Adrenal gland (tissue), 12 donors: ENCODE results near the gene TPGS2. TPM values are rescaled to one million over a fixed set of nuclear protein-coding genes. Genes with fewer than 3 reads are reported as not detected.

Source experiments
- DNase-seq, 7 donors: peaks; one replicate each; pipeline ENCODE4 v3.0.0-alpha.2; 2019 to 2020
- H3K27ac ChIP-seq, 5 donors: fragments of 200-600 bp; sonication (generic) in 4 of 5; 1 replicate in 3 of 5; 2 replicates in 2 of 5; pipeline versions ENCODE4 v1.5.1 to v1.8.0; 2016 to 2020; ENCODE audit warnings: mild to moderate bottlenecking in 1 of 5
- H3K27me3 ChIP-seq: fragments of 200-600 bp; 2 replicates; pipeline ENCODE4 v1.8.0; 2021
- H3K36me3 ChIP-seq, 2 donors: fragments of 200-600 bp; replicated peaks in 1 of 2; 1 replicate in 1 of 2; 2 replicates in 1 of 2; pipeline versions ENCODE4 v1.5.1 to v1.8.0; 2018 to 2022
- H3K4me1 ChIP-seq, 2 donors: fragments of 200-600 bp; replicated peaks in 1 of 2; 1 replicate in 1 of 2; 2 replicates in 1 of 2; pipeline versions ENCODE4 v1.5.1 to v1.8.0; 2018 to 2021
- H3K4me3 ChIP-seq, 4 donors: fragments of 200-600 bp; sonication (generic) in 3 of 4; one replicate each; pipeline ENCODE4 v1.5.1; 2016 to 2018
- H3K9me3 ChIP-seq, 3 donors: fragments of 200-600 bp; sonication (generic) in 1 of 3; replicated peaks in 1 of 3; 1 replicate in 2 of 3; 2 replicates in 1 of 3; pipeline versions ENCODE4 v1.5.1 to v1.8.0; 2016 to 2021
- CTCF ChIP-seq, 6 experiments: fragments of 450-650 bp in 4 of 6; fragments of 200-600 bp in 2 of 6; sonication (generic) in 1 of 6; IDR thresholded peaks; 1 replicate in 5 of 6; 2 replicates in 1 of 6; pipeline versions ENCODE4 v1.5.1 to v1.8.0; 2016 to 2021; ENCODE audit warnings: antibody characterized with exemption in 6 of 6, mild to moderate bottlenecking in 2 of 6, moderate library complexity in 1 of 6
- POLR2A ChIP-seq, 2 donors: fragments of 450-650 bp; IDR thresholded peaks; one replicate each; pipeline ENCODE4 v1.6.1; 2017; ENCODE audit warnings: antibody characterized with exemption in 2 of 2, mild to moderate bottlenecking in 2 of 2, moderate library complexity in 1 of 2
- WGBS, 4 donors: extraction: QIAGEN DNeasy Blood & Tissue Kit in 2 of 4; methylation state at CpG; one replicate each; pipeline versions ENCODE4 v1.1.5 to v1.1.7; 2013 to 2017; 5-methylcytosine and 5-hydroxymethylcytosine counted together
- intact Hi-C, 2 donors: fragments of 100-400 bp; cut with DNase I; formaldehyde crosslinking; loops; one replicate each; pipeline versions ENCODE4 v1.14.1 to v1.15.0; 2022 to 2023
- polyA plus RNA-seq, 3 donors: library from polyadenylated mRNA; stranded (reverse); fragments of 200-250 nt in 2 of 3; fragments of 350-450 nt in 1 of 3; fragmentation: Illumina TruSeq in 1 of 3; extraction: RNeasy Lipid Tissue Mini Kit (QIAGEN cat#74804) in 1 of 3; gene quantifications; one replicate each; pipeline ENCODE4 v1.2.3, GENCODE V29; 2013 to 2014
- total RNA-seq, 9 donors: library from RNA; depleted of rRNA in 4 of 9; stranded (reverse); fragments of >200 nt in 4 of 9; fragments of 120-200 nt in 1 of 9; fragmentation: NEBNext Ultra II Directional in 1 of 9; extraction: Animal tissue kit (Norgen Biotek cat#: 25700) in 1 of 9; gene quantifications; one replicate each; pipeline versions ENCODE4 v1.1.0 to v1.2.4, GENCODE V29; 2013 to 2023
- donor health status: healthy with polysubstance abuse.
- donor health status: Bipolar disorder and iron deficiency.
- donor health status: DM: yes; HTN: yes; CAD: no.
- donor health status: DM: no; HTN: no; CAD: no.
- donor health status: DM: no; HTN: no; CAD: no.
- donor health status: DM: yes; HTN: yes; CAD: no.

The TPGS2 gene
- total and polyA plus RNA-seq, 12 donors = 35.3 to 247 (median 87.9) TPM

GRCh38 chr18:36757991-36758390, 70.8 kb downstream of the TPGS2 start:
- WGBS, 4 donors = 82 to 87% (median 85%) methylated on average over 3 of the region's 3 CpGs
- no peaks in the 10 kb centered on the region for H3K36me3 ChIP-seq
- intact Hi-C loops = loop anchor here in 1 of 2 donors (5.0 kb wide), 1 partner anchor 66 kb away; no protein-coding TSS in a partner anchor
- peaks cover 0 to 7% of the 10 kb centered on the region in 2 donors for H3K4me1 ChIP-seq
- H3K9me3 ChIP-seq = no peaks in the 10 kb centered on the region
- TF ChIP-seq CTCF (IDR thresholded peaks at IDR 0.05) = no peak
- TF ChIP-seq POLR2A (IDR thresholded peaks at IDR 0.05) = no peak
- DNase-seq = no peak
- H3K27me3 ChIP-seq = no peaks in the 10 kb centered on the region
- no peak overlapping the region for H3K4me3 ChIP-seq
- no peak overlapping the region for H3K27ac ChIP-seq

GRCh38 chr18:36757081-36757480, 71.7 kb downstream of the TPGS2 start:
- no peak overlapping the region for H3K27ac ChIP-seq
- TF ChIP-seq CTCF (IDR thresholded peaks at IDR 0.05) (peak; percentile 55 to 78 (median 72)), POLR2A (IDR thresholded peaks at IDR 0.05) (no peak)
- intact Hi-C loops = loop anchor here in 1 of 2 donors (5.0 kb wide), 1 partner anchor 65 kb away; no protein-coding TSS in a partner anchor
- no peak overlapping the region for H3K4me3 ChIP-seq
- no peaks in the 10 kb centered on the region for H3K9me3 ChIP-seq
- H3K27me3 ChIP-seq = no peaks in the 10 kb centered on the region
- WGBS, 4 donors = 14 to 31% (median 21%) methylated on average over 1 of the region's 1 CpG
- H3K4me1 ChIP-seq = peaks cover 0 to 7% of the 10 kb centered on the region in 2 donors
- peak in 1 of 7 donors; percentile 22 for DNase-seq
- H3K36me3 ChIP-seq = no peaks in the 10 kb centered on the region

GRCh38 chr18:36756242-36756641, 72.6 kb downstream of the TPGS2 start:
- WGBS, 4 donors = 75 to 79% (median 77%) methylated on average over 4 of the region's 4 CpGs
- no peak for DNase-seq
- no peaks in the 10 kb centered on the region for H3K27me3 ChIP-seq
- H3K4me1 ChIP-seq = peaks cover 0 to 7% of the 10 kb centered on the region in 2 donors
- intact Hi-C loops = loop anchor here in 1 of 2 donors (5.0 kb wide), 1 partner anchor 64 kb away; no protein-coding TSS in a partner anchor
- H3K4me3 ChIP-seq = no peak overlapping the region
- H3K36me3 ChIP-seq = no peaks in the 10 kb centered on the region
- H3K9me3 ChIP-seq = no peaks in the 10 kb centered on the region
- no peak overlapping the region for H3K27ac ChIP-seq
- TF ChIP-seq POLR2A (IDR thresholded peaks at IDR 0.05) = no peak
- no peak for TF ChIP-seq CTCF (IDR thresholded peaks at IDR 0.05)

- TF ChIP-seq CTCF (IDR thresholded peaks at IDR 0.05) (peak in 1 of 6 experiments; percentile 12), POLR2A (IDR thresholded peaks at IDR 0.05) (no peak)
- H3K27ac ChIP-seq = no peak overlapping the region
Measured at GRCh38 chr18:36752929-36753865, 75.6 kb downstream of the TPGS2 start.

More at GRCh38 chr18:36752929-36753865, 75.6 kb downstream of the TPGS2 start:
- Histone ChIP-seq H3K36me3 (no peaks in the 10 kb centered on the region), H3K4me1 (peaks cover 0 to 7% of the 10 kb centered on the region in 2 donors), H3K9me3 (no peaks in the 10 kb centered on the region), H3K4me3 (no peak overlapping the region), H3K27me3 (no peaks in the 10 kb centered on the region)
- WGBS, 4 donors = 58 to 72% (median 62%) methylated on average over 3 of the region's 3 CpGs
- peak in 1 of 7 donors; percentile 7 for DNase-seq
- intact Hi-C loops = no loop called here
